Testis (tissue), 3 donors: ENCODE results near the gene MPPE1. TPM values are rescaled to one million over a fixed set of nuclear protein-coding genes. Genes with fewer than 3 reads are reported as not detected.
A peak's percentile ranks its signal among the peaks of the same experiment; 100 is the strongest.

Experiments
- DNase-seq: peaks from one replicate; pipeline ENCODE4 v3.0.0-alpha.2; 2019
- H3K27ac ChIP-seq, 2 donors: fragments of 200-600 bp; sonication (generic); one replicate each; pipeline ENCODE4 v1.5.1; 2019
- H3K27me3 ChIP-seq: fragments of 200-600 bp; sonication (generic); one replicate; pipeline ENCODE4 v1.5.1; 2019
- H3K36me3 ChIP-seq: fragments of 200-600 bp; sonication (generic); one replicate; pipeline ENCODE4 v1.5.1; 2017; ENCODE audit warnings: low read depth; ENCODE audit errors: missing control alignments
- H3K4me1 ChIP-seq: fragments of 200-600 bp; sonication (generic); one replicate; pipeline ENCODE4 v1.5.1; 2019
- H3K4me3 ChIP-seq, 2 donors: fragments of 200-600 bp; sonication (generic); one replicate each; pipeline ENCODE4 v1.5.1; 2017 to 2019
- H3K9me3 ChIP-seq: fragments of 200-600 bp; sonication (generic); one replicate; pipeline ENCODE4 v1.5.1; 2017
- POLR2A ChIP-seq: fragments of 450-650 bp; IDR thresholded peaks from one replicate; pipeline ENCODE4 v1.6.1; 2017; ENCODE audit warnings: antibody characterized with exemption, mild to moderate bottlenecking, moderate library complexity
- WGBS, 2 donors: methylation state at CpG; one replicate each; pipeline ENCODE4 v1.1.5; 2018; 5-methylcytosine and 5-hydroxymethylcytosine counted together
- intact Hi-C: fragments of 100-400 bp; cut with DNase I; formaldehyde crosslinking; loops from one replicate; pipeline ENCODE4 v1.15.1; 2023; ENCODE audit warnings: low total_unique reads
- polyA plus RNA-seq: library from polyadenylated mRNA; stranded (reverse); fragments of 350-450 nt; fragmentation: Illumina TruSeq; extraction: RNeasy Lipid Tissue Mini Kit (QIAGEN cat#74804); gene quantifications from one replicate; pipeline ENCODE4 v1.2.3, GENCODE V29; 2014; ENCODE audit warnings: low read depth, low replicate concordance; ENCODE audit not compliant: insufficient read depth
- total RNA-seq, 2 donors: library from RNA; depleted of rRNA; stranded (reverse); fragments of >200 nt; gene quantifications; one replicate each; pipeline ENCODE4 v1.2.3, GENCODE V29; 2016
- TF ChIP-seq, protein P1 (sequence below), 3 experiments: fragments of 450-650 bp in 2 of 3; fragments of 200-600 bp in 1 of 3; sonication (generic) in 1 of 3; IDR thresholded peaks; one replicate each; pipeline ENCODE4 v1.5.1; 2016 to 2019; ENCODE audit warnings: antibody characterized with exemption in 3 of 3, mild to moderate bottlenecking in 2 of 3, moderate library complexity in 1 of 3

Gene MPPE1
- total and polyA plus RNA-seq, 3 donors from 2014 or later = 28.3 to 37.5 (median 32.8) TPM

DNA sequence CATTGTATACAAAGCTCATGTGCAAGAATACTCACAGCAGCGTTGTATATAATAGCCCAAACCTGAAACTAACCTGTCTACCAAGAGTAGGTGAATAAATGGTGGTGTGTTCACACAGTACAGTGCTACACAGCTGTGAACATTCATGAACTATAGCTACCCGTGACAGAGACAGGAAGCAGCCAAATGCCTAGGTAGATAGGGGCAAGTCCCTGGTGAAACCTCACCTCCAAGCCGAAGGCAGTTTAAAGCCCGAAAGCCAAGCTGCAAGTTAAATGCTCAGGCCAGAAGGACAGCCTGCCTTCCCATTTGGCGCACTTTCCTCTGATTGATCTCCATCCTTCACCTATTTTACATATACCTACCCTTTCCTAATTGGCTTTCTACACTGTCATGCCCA is 36.7 kb upstream of the MPPE1 start:
- Histone ChIP-seq H3K9me3 (no peaks in the 10 kb centered on the region), H3K4me1 (peaks cover 10% of the 10 kb centered on the region), H3K27me3 (no peaks in the 10 kb centered on the region), H3K27ac (no peak overlapping the region), H3K36me3 (no peaks in the 10 kb centered on the region), H3K4me3 (no peak overlapping the region)
- DNase-seq = no peak
- intact Hi-C loops = no loop called here
- no peak for TF ChIP-seq POLR2A
- TF ChIP-seq, protein P1, sequence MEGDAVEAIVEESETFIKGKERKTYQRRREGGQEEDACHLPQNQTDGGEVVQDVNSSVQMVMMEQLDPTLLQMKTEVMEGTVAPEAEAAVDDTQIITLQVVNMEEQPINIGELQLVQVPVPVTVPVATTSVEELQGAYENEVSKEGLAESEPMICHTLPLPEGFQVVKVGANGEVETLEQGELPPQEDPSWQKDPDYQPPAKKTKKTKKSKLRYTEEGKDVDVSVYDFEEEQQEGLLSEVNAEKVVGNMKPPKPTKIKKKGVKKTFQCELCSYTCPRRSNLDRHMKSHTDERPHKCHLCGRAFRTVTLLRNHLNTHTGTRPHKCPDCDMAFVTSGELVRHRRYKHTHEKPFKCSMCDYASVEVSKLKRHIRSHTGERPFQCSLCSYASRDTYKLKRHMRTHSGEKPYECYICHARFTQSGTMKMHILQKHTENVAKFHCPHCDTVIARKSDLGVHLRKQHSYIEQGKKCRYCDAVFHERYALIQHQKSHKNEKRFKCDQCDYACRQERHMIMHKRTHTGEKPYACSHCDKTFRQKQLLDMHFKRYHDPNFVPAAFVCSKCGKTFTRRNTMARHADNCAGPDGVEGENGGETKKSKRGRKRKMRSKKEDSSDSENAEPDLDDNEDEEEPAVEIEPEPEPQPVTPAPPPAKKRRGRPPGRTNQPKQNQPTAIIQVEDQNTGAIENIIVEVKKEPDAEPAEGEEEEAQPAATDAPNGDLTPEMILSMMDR (IDR thresholded peaks at IDR 0.05) = no peak
- 74 to 83% methylated on average over 5 of the region's 5 CpGs for WGBS, 2 donors

DNA sequence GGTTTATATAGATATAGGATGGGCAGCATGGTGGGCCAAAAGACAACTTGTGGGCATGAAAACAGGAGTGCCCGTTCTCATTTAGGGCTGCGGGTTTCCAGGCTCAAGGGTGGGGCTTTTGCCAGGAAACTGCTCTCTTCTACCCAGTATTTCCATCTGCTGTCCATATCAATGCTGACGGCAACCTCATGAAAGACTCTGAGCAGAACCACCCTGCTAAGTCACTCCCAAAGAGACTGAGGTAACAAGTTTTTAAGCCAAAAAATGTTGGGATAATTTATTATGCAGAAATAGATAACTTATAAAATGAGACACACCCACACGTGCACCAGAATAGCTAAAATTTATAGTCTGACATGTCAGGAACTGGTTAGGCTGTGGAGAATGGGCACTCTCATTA is 36.1 kb upstream of the MPPE1 start:
- H3K27ac ChIP-seq = no peak overlapping the region
- H3K4me1 ChIP-seq = peaks cover 10% of the 10 kb centered on the region
- no peak for DNase-seq
- intact Hi-C loops = no loop called here
- no peak overlapping the region for H3K4me3 ChIP-seq
- no peaks in the 10 kb centered on the region for H3K9me3 ChIP-seq
- no peaks in the 10 kb centered on the region for H3K27me3 ChIP-seq
- TF ChIP-seq POLR2A = no peak
- TF ChIP-seq, protein P1 (IDR thresholded peaks at IDR 0.05) = no peak
- WGBS, 2 donors = 87 to 96% methylated on average over 4 of the region's 4 CpGs
- no peaks in the 10 kb centered on the region for H3K36me3 ChIP-seq

DNA sequence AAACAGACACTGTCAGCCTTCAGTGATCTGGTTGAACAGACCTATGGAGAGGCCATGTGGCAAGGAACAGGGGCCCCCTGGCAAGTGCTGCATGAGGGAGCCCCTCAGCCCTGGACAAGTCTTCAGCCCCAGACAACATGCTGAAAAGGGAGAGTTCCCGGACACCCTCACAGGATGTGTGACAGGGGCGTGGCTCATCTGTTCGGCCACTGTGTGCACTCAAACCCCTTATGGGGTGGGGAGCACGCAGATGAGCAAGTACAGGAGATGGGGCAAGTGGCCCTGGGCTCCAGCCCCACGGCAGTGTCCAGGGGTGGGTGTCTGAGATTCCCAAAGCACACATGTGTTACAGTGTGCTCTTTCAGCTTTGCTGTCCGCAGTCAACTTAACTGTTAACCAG is 35.4 kb upstream of the MPPE1 start:
- H3K9me3 ChIP-seq = no peaks in the 10 kb centered on the region
- no peak for DNase-seq
- H3K4me1 ChIP-seq = peaks cover 10% of the 10 kb centered on the region
- 84 to 93% methylated on average over 3 to 6 of the region's 6 CpGs for WGBS, 2 donors
- H3K27ac ChIP-seq = no peak overlapping the region
- H3K36me3 ChIP-seq = no peaks in the 10 kb centered on the region
- H3K27me3 ChIP-seq = no peaks in the 10 kb centered on the region
- intact Hi-C loops = no loop called here
- TF ChIP-seq POLR2A = no peak
- TF ChIP-seq, protein P1 (IDR thresholded peaks at IDR 0.05) = no peak
- H3K4me3 ChIP-seq = no peak overlapping the region

DNA sequence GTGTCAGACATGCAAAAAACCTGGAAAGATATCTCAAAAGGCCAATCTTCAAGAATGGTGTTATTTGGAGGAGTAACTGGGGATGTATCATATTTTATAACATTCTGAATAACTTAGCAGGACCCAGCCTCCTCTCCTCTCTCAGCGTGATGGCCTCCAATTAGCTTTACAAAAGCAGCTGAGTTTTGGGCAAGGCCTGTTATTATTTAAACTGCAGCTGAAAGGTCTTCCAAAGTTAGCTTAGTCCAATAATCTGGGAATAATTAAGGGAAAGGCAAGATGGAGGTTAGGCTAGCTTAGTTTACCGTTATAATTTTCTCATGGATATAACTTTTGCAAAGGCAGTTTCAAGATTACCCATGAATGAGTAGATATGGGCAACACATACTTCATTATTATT is 32.8 kb upstream of the MPPE1 start:
- Histone ChIP-seq H3K9me3 (no peaks in the 10 kb centered on the region), H3K4me3 (no peak overlapping the region), H3K27me3 (no peaks in the 10 kb centered on the region), H3K27ac (no peak overlapping the region), H3K4me1 (no peaks in the 10 kb centered on the region), H3K36me3 (no peaks in the 10 kb centered on the region)
- no peak for DNase-seq
- intact Hi-C loops = no loop called here
- no peak for TF ChIP-seq POLR2A
- TF ChIP-seq, protein P1 (IDR thresholded peaks at IDR 0.05) = no peak
- WGBS, 2 donors = 76 to 80% methylated on average over 2 of the region's 2 CpGs

DNA sequence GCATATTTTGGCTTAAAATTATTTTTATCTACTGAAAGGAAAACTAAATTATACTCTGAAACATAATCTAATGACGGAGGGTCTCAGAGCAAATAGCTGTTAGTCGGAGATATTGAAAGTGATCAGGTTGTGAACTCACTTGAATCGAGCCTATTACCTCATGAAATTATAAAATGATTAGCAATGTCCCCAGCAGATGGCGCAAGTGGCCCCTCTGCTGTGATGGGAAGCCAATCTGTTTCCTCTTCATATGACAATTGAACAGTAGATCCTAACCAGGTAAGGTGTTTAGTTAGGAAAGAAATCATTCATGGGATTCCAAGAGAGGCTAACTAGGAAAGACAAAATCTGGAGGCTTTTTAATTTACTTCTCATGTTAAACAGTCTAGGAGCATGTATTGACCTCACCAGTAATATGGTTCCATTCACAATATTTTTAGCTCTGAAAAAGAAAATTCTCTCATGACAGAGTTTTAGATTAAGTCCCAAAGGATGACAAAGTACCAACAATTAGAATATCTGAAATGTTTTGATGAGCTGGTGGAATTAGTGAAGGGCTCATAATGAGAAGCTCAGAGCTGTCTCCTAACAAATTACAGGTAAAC is 29.9 kb upstream of the MPPE1 start:
- TF ChIP-seq, protein P1 (IDR thresholded peaks at IDR 0.05) = peak; percentile 68 to 82 (median 74)
- no peak for TF ChIP-seq POLR2A
- intact Hi-C loops = no loop called here
- DNase-seq = peak; percentile 86
- Histone ChIP-seq H3K27ac (no peak overlapping the region), H3K36me3 (no peaks in the 10 kb centered on the region), H3K27me3 (no peaks in the 10 kb centered on the region), H3K4me1 (no peaks in the 10 kb centered on the region), H3K4me3 (no peak overlapping the region), H3K9me3 (no peaks in the 10 kb centered on the region)
- WGBS, 2 donors = 14 to 19% methylated on average over 4 of the region's 4 CpGs
